Keratinocyte (primary cell): ENCODE measurements around the gene ANKS1B. TPM values are rescaled to one million over a fixed set of nuclear protein-coding genes. Genes with fewer than 3 reads are reported as not detected.

Source experiments
- DNase-seq: peaks from one replicate; pipeline ENCODE4 v3.0.0-alpha.2; 2011; ENCODE audit warnings: low read depth, missing footprints, low spot score
- FAIRE-seq: peaks from 2 replicates; lab custom pipeline; 2011; peaks lifted over from hg19 to GRCh38; lab: Jason Lieb, UNC
- H2AFZ ChIP-seq: 2 replicates; pipeline ENCODE4 v1.6.0; 2012; ENCODE audit warnings: low read length, control low read depth, inconsistent platforms; ENCODE audit not compliant: control insufficient read depth
- H3K27ac ChIP-seq: 2 replicates; pipeline ENCODE4 v1.5.1; 2011; ENCODE audit warnings: low read length; ENCODE audit not compliant: control insufficient read depth, insufficient read depth
- H3K27me3 ChIP-seq: 3 replicates; pipeline ENCODE4 v1.6.0; 2011; ENCODE audit warnings: low read length; ENCODE audit not compliant: control insufficient read depth, insufficient read depth; ENCODE audit errors: extremely low read depth
- H3K36me3 ChIP-seq, 2 experiments: 2 replicates in 1 of 2; 3 replicates in 1 of 2; pipeline ENCODE4 v1.5.1; 2011; ENCODE audit warnings: low read length in 2 of 2, mild to moderate bottlenecking in 1 of 2; ENCODE audit not compliant: control insufficient read depth in 2 of 2, insufficient read depth in 2 of 2; ENCODE audit errors: extremely low read depth in 1 of 2
- H3K4me1 ChIP-seq: 3 replicates; pipeline ENCODE4 v1.5.1; 2011; ENCODE audit warnings: low read length; ENCODE audit not compliant: control insufficient read depth, insufficient read depth; ENCODE audit errors: extremely low read depth
- H3K4me2 ChIP-seq: 3 replicates; pipeline ENCODE4 v1.6.0; 2011; ENCODE audit warnings: low read depth, low read length; ENCODE audit not compliant: control insufficient read depth, insufficient read depth; ENCODE audit errors: extremely low read depth
- H3K4me3 ChIP-seq, 3 experiments: fragments of 200-600 bp in 1 of 3; sonication (generic) in 1 of 3; 2 replicates in 2 of 3; 3 replicates in 1 of 3; pipeline ENCODE4 v1.5.1; 2011 to 2016; ENCODE audit warnings: low read length in 3 of 3, mild to moderate bottlenecking in 3 of 3, control low read depth in 2 of 3, inconsistent platforms in 1 of 3, low read depth in 1 of 3, mixed read lengths in 1 of 3, mixed run types in 1 of 3, moderate library complexity in 1 of 3; ENCODE audit not compliant: control insufficient read depth in 2 of 3, insufficient read depth in 2 of 3; ENCODE audit errors: extremely low read depth in 1 of 3
- H3K79me2 ChIP-seq: 2 replicates; pipeline ENCODE4 v1.6.0; 2012; ENCODE audit warnings: low read length; ENCODE audit not compliant: control insufficient read depth, insufficient read depth
- H3K9ac ChIP-seq: 3 replicates; pipeline ENCODE4 v1.6.0; 2011; ENCODE audit warnings: low read length; ENCODE audit not compliant: control insufficient read depth, insufficient read depth; ENCODE audit errors: extremely low read depth
- H3K9me1 ChIP-seq: 3 replicates; pipeline ENCODE4 v1.6.0; 2011; ENCODE audit warnings: low read length; ENCODE audit not compliant: control insufficient read depth, insufficient read depth; ENCODE audit errors: extremely low read depth
- H3K9me3 ChIP-seq: 2 replicates; pipeline ENCODE4 v1.5.1; 2012; ENCODE audit warnings: low read depth, low read length; ENCODE audit not compliant: control insufficient read depth
- H4K20me1 ChIP-seq: 3 replicates; pipeline ENCODE4 v1.6.0; 2011; ENCODE audit warnings: low read length; ENCODE audit not compliant: control insufficient read depth, insufficient read depth; ENCODE audit errors: extremely low read depth
- EZH2 ChIP-seq: IDR thresholded peaks from one replicate; pipeline ENCODE4 v1.6.1; 2012; ENCODE audit warnings: inconsistent platforms, mild to moderate bottlenecking, low read length, moderate library complexity
- dilution Hi-C: fragments of 300-500 bp; cut with MboI; formaldehyde crosslinking; loops from one replicate; pipeline ENCODE4 v1.7.0; 2020; ENCODE audit warnings: low sequenced_read_pairs; ENCODE audit not compliant: extremely low pct_ligation_motif_present
- polyA plus RNA-seq, 5 experiments: library from polyadenylated mRNA; depleted of rRNA in 3 of 5; stranded (reverse) in 3 of 5; stranded (forward) in 1 of 5; unstranded in 1 of 5; fragments of >200 nt; gene quantifications; 1 replicate in 1 of 5; 2 replicates in 3 of 5; 3 replicates in 1 of 5; pipeline versions ENCODE4 v1.2.1 to v1.2.3, GENCODE V29; 2011 to 2012; ENCODE audit warnings: missing spikeins in 2 of 5, low read depth in 1 of 5, low replicate concordance in 1 of 5
- TF ChIP-seq, protein P1 (sequence below), 3 experiments: IDR thresholded peaks in 1 of 3; conservative IDR thresholded peaks in 1 of 3; optimal IDR thresholded peaks in 1 of 3; 2 replicates in 2 of 3; 3 replicates in 1 of 3; pipeline versions ENCODE3 to v1.5.1; 2011; ENCODE audit warnings: low read length in 3 of 3, mild to moderate bottlenecking in 3 of 3, moderate library complexity in 2 of 3, control low read depth in 1 of 3, inconsistent platforms in 1 of 3; ENCODE audit not compliant: insufficient read depth in 2 of 3; ENCODE audit errors: extremely low read depth in 1 of 3

The ANKS1B gene
- polyA plus RNA-seq, 1 donor (not counting 4 experiments of a cell fraction or from before 2014, with no cell fraction given): not detected

DNA sequence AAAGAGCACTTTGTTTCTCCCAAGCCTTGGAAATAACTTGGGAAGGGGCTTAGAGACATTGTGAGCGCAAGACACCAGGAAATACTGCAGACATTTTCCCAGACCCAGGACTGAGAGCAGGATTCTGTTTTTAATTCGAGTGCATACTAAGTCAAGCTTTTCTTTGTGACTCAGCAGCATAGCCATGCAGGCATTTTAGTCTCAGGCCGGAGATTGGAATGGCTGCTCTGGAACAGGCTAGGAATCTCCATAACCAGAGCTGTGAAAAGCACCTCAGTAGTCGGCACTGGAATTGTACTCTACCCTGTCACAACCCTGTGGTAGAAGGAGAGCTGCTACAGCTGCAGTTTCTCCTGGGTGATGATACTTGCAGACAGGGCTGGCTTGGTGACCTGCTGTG is 366.1 kb downstream of the ANKS1B start:
- Histone ChIP-seq H3K79me2 (no peaks in the 10 kb centered on the region), H3K9me3 (peaks cover 6% of the 10 kb centered on the region), H3K4me2 (no peak overlapping the region), H3K9ac (no peak overlapping the region), H3K27me3 (no peaks in the 10 kb centered on the region), H3K27ac (no peak overlapping the region), H3K9me1 (no peaks in the 10 kb centered on the region), H2AFZ (no peak overlapping the region), H3K4me1 (no peaks in the 10 kb centered on the region), H4K20me1 (no peaks in the 10 kb centered on the region), H3K4me3 (no peak overlapping the region), H3K36me3 (no peaks in the 10 kb centered on the region)
- TF ChIP-seq, protein P1, sequence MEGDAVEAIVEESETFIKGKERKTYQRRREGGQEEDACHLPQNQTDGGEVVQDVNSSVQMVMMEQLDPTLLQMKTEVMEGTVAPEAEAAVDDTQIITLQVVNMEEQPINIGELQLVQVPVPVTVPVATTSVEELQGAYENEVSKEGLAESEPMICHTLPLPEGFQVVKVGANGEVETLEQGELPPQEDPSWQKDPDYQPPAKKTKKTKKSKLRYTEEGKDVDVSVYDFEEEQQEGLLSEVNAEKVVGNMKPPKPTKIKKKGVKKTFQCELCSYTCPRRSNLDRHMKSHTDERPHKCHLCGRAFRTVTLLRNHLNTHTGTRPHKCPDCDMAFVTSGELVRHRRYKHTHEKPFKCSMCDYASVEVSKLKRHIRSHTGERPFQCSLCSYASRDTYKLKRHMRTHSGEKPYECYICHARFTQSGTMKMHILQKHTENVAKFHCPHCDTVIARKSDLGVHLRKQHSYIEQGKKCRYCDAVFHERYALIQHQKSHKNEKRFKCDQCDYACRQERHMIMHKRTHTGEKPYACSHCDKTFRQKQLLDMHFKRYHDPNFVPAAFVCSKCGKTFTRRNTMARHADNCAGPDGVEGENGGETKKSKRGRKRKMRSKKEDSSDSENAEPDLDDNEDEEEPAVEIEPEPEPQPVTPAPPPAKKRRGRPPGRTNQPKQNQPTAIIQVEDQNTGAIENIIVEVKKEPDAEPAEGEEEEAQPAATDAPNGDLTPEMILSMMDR (optimal IDR thresholded peaks at IDR 0.05 in 1 of 3, IDR thresholded peaks at IDR 0.05 in 1 of 3, conservative IDR thresholded peaks at IDR 0.05 in 1 of 3; ENCODE audit: extremely low read depth in 1 of 3, insufficient read depth in 2 of 3, low read length in 3 of 3): no peak
- TF ChIP-seq EZH2: no peak
- FAIRE-seq: no peak
- dilution Hi-C loops: no loop called here
- DNase-seq: no peak

DNA sequence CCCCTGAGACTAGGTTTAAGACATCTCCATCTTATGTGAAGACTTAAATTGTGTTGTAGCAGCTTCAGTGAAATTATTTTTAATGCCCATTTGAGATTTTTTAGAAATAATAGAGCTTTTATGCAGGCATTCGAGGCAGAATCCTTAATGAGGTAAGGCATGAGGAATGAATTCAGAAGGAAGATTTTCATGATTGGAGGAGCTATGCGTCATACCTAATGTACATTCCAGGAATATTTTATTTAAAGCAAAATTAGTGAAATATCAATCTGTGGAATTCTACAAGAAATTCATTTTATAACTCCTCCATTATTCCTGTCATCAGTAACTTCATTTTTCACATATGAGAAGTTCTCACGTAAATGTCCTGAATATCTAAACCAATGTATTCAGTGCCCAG is 373.1 kb downstream of the ANKS1B start:
- Histone ChIP-seq H3K9me1 (no peaks in the 10 kb centered on the region), H3K4me1 (no peaks in the 10 kb centered on the region), H3K4me2 (no peak overlapping the region), H3K79me2 (no peaks in the 10 kb centered on the region), H2AFZ (no peak overlapping the region), H3K9ac (no peak overlapping the region), H3K36me3 (no peaks in the 10 kb centered on the region), H3K27ac (no peak overlapping the region), H3K4me3 (no peak overlapping the region), H3K27me3 (no peaks in the 10 kb centered on the region), H4K20me1 (no peaks in the 10 kb centered on the region), H3K9me3 (no peaks in the 10 kb centered on the region)
- dilution Hi-C loops: no loop called here
- no peak for FAIRE-seq
- DNase-seq: no peak
- TF ChIP-seq, protein P1 (optimal IDR thresholded peaks at IDR 0.05 in 1 of 3, IDR thresholded peaks at IDR 0.05 in 1 of 3, conservative IDR thresholded peaks at IDR 0.05 in 1 of 3; ENCODE audit: extremely low read depth in 1 of 3, insufficient read depth in 2 of 3, low read length in 3 of 3): no peak
- no peak for TF ChIP-seq EZH2
